ENCODE data around the gene VEGFD. TPM values are rescaled to one million over a fixed set of nuclear protein-coding genes. Genes with fewer than 3 reads are reported as not detected.

The VEGFD gene
- polyA plus RNA-seq, 1 experiment, result 0.43 TPM

DNA sequence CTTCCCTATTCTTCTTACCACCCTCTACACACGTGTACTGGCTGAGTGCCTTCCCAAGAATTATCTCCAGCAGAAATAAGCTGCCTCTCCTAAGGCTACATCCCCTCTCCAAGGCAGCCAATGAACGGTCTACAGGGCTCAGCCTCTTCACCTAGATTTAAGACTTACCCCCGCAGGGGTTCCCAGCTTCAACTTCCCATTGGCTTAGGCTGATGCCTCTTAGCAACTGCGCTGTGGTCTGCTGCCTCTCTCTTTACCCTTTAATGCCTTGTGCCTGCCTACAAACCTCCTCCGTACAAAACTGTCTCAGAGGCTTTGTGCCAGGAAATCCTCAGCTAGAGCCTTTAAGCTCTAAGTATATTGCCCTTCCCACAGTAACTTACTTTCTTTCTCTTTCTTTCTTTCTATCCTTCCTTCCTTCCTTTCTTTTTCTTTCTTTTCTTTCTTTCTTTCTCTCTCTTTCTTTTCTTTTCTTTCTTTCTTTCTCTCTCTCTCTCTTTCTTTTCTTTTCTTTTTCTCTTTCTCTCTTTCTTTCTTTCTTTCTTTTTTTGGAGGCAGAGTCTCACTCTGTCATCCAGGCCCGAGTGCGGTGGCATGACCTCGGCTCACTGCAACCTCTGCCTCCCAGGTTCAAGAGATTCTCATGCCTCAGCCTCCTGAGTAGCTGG lies 33.8 kb downstream of the VEGFD start:
- no peak for DNase-seq (ENCODE audit: low read depth, low spot score)
- Histone ChIP-seq H3K27ac (ENCODE audit: low read depth, low read length) (no peak overlapping the region), H3K9me3 (ENCODE audit: control insufficient read depth, insufficient read depth, low read length) (no peaks in the 10 kb centered on the region), H3K27me3 (ENCODE audit: control insufficient read depth, insufficient read depth, low read length) (no peaks in the 10 kb centered on the region), H3K4me3 (ENCODE audit: low read depth, low read length) (no peak overlapping the region)
- ChIA-PET CTCF (interaction anchor here (0.7 to 11.6 kb wide), 8 partner anchors 11 to 125 kb away, joined by 3 to 206 read pairs (median 8); no protein-coding TSS in a partner anchor), POLR2A (no interaction called here)
- no peak for TF ChIP-seq CTCF (IDR thresholded peaks at IDR 0.05; ENCODE audit: low read depth, low read length)

GRCh38 chrX:15349046-15349445 lies 35.2 kb downstream of the VEGFD start:
- Histone ChIP-seq H3K9me3 (ENCODE audit: control insufficient read depth, insufficient read depth, low read length) (no peaks in the 10 kb centered on the region), H3K27me3 (ENCODE audit: control insufficient read depth, insufficient read depth, low read length) (no peaks in the 10 kb centered on the region), H3K4me3 (ENCODE audit: low read depth, low read length) (no peak overlapping the region), H3K27ac (ENCODE audit: low read depth, low read length) (no peak overlapping the region)
- peak; percentile 52 for TF ChIP-seq CTCF (IDR thresholded peaks at IDR 0.05; ENCODE audit: low read depth, low read length)
- ChIA-PET CTCF (interaction anchor here (0.6 to 11.6 kb wide), 37 partner anchors 9 to 1323 kb away, joined by 3 to 206 read pairs (median 4); partner anchors contain the start of genes BMX, PIR and VEGFD), POLR2A (no interaction called here)
- DNase-seq (ENCODE audit: low read depth, low spot score), result peak; percentile 53

GRCh38 chrX:15345976-15346375 lies 38.2 kb downstream of the VEGFD start:
- H3K4me3 ChIP-seq (ENCODE audit: low read depth, low read length), result no peak overlapping the region
- CTCF ChIA-PET, result interaction anchor here (0.9 to 11.6 kb wide), 2 partner anchors 121 to 126 kb away, joined by 4 to 206 read pairs; no protein-coding TSS in a partner anchor
- TF ChIP-seq CTCF (IDR thresholded peaks at IDR 0.05; ENCODE audit: low read depth, low read length), result no peak
- POLR2A ChIA-PET, result no interaction called here
- H3K27ac ChIP-seq (ENCODE audit: low read depth, low read length), result no peak overlapping the region
- no peak for DNase-seq (ENCODE audit: low read depth, low spot score)
- H3K27me3 ChIP-seq (ENCODE audit: control insufficient read depth, insufficient read depth, low read length), result no peaks in the 10 kb centered on the region
- H3K9me3 ChIP-seq (ENCODE audit: control insufficient read depth, insufficient read depth, low read length), result no peaks in the 10 kb centered on the region

- no peak for DNase-seq (ENCODE audit: low read depth, low spot score)
- CTCF ChIA-PET, result interaction anchor here (2.9 to 11.6 kb wide), 2 partner anchors 123 to 124 kb away, joined by 17 to 206 read pairs; no protein-coding TSS in a partner anchor
- H3K27me3 ChIP-seq (ENCODE audit: control insufficient read depth, insufficient read depth, low read length), result no peaks in the 10 kb centered on the region
- POLR2A ChIA-PET, result no interaction called here
- H3K9me3 ChIP-seq (ENCODE audit: control insufficient read depth, insufficient read depth, low read length), result no peaks in the 10 kb centered on the region
- H3K4me3 ChIP-seq (ENCODE audit: low read depth, low read length), result no peak overlapping the region
- no peak for TF ChIP-seq CTCF (IDR thresholded peaks at IDR 0.05; ENCODE audit: low read depth, low read length)
- H3K27ac ChIP-seq (ENCODE audit: low read depth, low read length), result no peak overlapping the region
Observed at GRCh38 chrX:15344106-15344505, 40.1 kb downstream of the VEGFD start.

- DNase-seq (ENCODE audit: low read depth, low spot score), result no peak
- POLR2A ChIA-PET, result no interaction called here
- CTCF ChIA-PET, result interaction anchor here (0.6 to 2.9 kb wide), 5 partner anchors 16 to 128 kb away, joined by 3 to 17 read pairs (median 5); no protein-coding TSS in a partner anchor
- no peak overlapping the region for H3K4me3 ChIP-seq (ENCODE audit: low read depth, low read length)
- peaks cover 3% of the 10 kb centered on the region for H3K27me3 ChIP-seq (ENCODE audit: control insufficient read depth, insufficient read depth, low read length)
- no peak overlapping the region for H3K27ac ChIP-seq (ENCODE audit: low read depth, low read length)
- no peak for TF ChIP-seq CTCF (IDR thresholded peaks at IDR 0.05; ENCODE audit: low read depth, low read length)
- H3K9me3 ChIP-seq (ENCODE audit: control insufficient read depth, insufficient read depth, low read length), result no peaks in the 10 kb centered on the region
Observed at GRCh38 chrX:15343075-15343476, 41.1 kb downstream of the VEGFD start.
